WTC11 (cell line): ENCODE data around the gene USB1. TPM values are rescaled to one million over a fixed set of nuclear protein-coding genes. Genes with fewer than 3 reads are reported as not detected.
A peak's percentile ranks its signal among the peaks of the same experiment; 100 is the strongest.

Source experiments
- ATAC-seq: fragments of 200-7000 bp; cut with Tn5 transposase; 2 replicates; pipeline ENCODE4 v1.10.0; 2021; ENCODE audit warnings: mild to moderate bottlenecking, moderate library complexity
- CTCF ChIA-PET: fragments of 300-600 bp; sonication (Branson Sonifier 250); formaldehyde crosslinking; loops from one replicate; lab custom pipeline; 2021; ENCODE audit warnings: antibody characterized with exemption; lab: Charles Lee
- POLR2A ChIA-PET: fragments of 350-600 bp; sonication (Branson Sonifier 250); formaldehyde crosslinking; loops from one replicate; lab custom pipeline; 2021; ENCODE audit warnings: antibody characterized with exemption; lab: Charles Lee
- DNase-seq: peaks from one replicate; pipeline ENCODE4 v3.0.0; 2021; ENCODE audit warnings: low spot score
- H3K27ac Mint-ChIP-seq: 2 replicates; pipeline ENCODE4 v1.8.0; 2021; ENCODE audit warnings: mixed read lengths
- H3K27me3 Mint-ChIP-seq: 2 replicates; pipeline ENCODE4 v1.8.0; 2021; ENCODE audit warnings: low read depth, mild to moderate bottlenecking, moderate library complexity, mixed read lengths
- H3K36me3 Mint-ChIP-seq: 2 replicates; pipeline ENCODE4 v1.8.0; 2021; ENCODE audit warnings: mixed read lengths
- H3K4me1 Mint-ChIP-seq: 2 replicates; pipeline ENCODE4 v1.8.0; 2022; ENCODE audit warnings: mixed read lengths
- H3K4me3 Mint-ChIP-seq: 2 replicates; pipeline ENCODE4 v1.8.0; 2021; ENCODE audit warnings: mild to moderate bottlenecking, moderate library complexity, mixed read lengths
- H3K9me3 Mint-ChIP-seq: 2 replicates; pipeline ENCODE4 v1.8.0; 2021; ENCODE audit warnings: mixed read lengths
- CREB1 ChIP-seq: sonication (generic); formaldehyde crosslinking; IDR thresholded peaks from 2 replicates; pipeline ENCODE4 v1.8.0; 2023; ENCODE audit warnings: mild to moderate bottlenecking, missing genetic modification reagents
- CREM ChIP-seq: sonication (generic); formaldehyde crosslinking; IDR thresholded peaks from 2 replicates; pipeline ENCODE4 v1.8.1; 2022; ENCODE audit warnings: mild to moderate bottlenecking, missing genetic modification reagents, moderate library complexity
- GABPB1 ChIP-seq: sonication (generic); formaldehyde crosslinking; IDR thresholded peaks from 2 replicates; pipeline ENCODE4 v1.8.1; 2023; ENCODE audit warnings: mild to moderate bottlenecking, missing genetic modification reagents
- GTF2I ChIP-seq: fragments of 250-450 bp; sonication (Bioruptor Pico); conservative IDR thresholded peaks from 2 replicates; pipeline ENCODE4 v1.4.0; 2021; ENCODE audit warnings: mild to moderate bottlenecking
- KAT7 ChIP-seq: sonication (generic); formaldehyde crosslinking; IDR thresholded peaks from 2 replicates; pipeline ENCODE4 v1.8.1; 2023; ENCODE audit warnings: missing genetic modification reagents, mild to moderate bottlenecking, borderline replicate concordance
- NR2C2 ChIP-seq: sonication (generic); formaldehyde crosslinking; IDR thresholded peaks from 2 replicates; pipeline ENCODE4 v1.8.0; 2022; ENCODE audit warnings: mild to moderate bottlenecking, missing genetic modification reagents
- OVOL2 ChIP-seq: fragments of 250-450 bp; sonication (Bioruptor Pico); IDR thresholded peaks from 2 replicates; pipeline ENCODE4 v1.9.0; 2021; ENCODE audit warnings: mild to moderate bottlenecking, borderline replicate concordance
- PRRX2 ChIP-seq: fragments of 250-450 bp; sonication (Bioruptor Pico); IDR thresholded peaks from 2 replicates; pipeline ENCODE4 v1.8.0; 2021; ENCODE audit warnings: mild to moderate bottlenecking
- RORB ChIP-seq: fragments of 250-450 bp; sonication (Bioruptor Pico); IDR thresholded peaks from 2 replicates; pipeline ENCODE4 v1.9.0; 2021; ENCODE audit warnings: mild to moderate bottlenecking
- TCF7 ChIP-seq: sonication (generic); formaldehyde crosslinking; IDR thresholded peaks from 2 replicates; pipeline ENCODE4 v1.8.0; 2022; ENCODE audit warnings: mild to moderate bottlenecking, low read depth, missing genetic modification reagents, moderate library complexity
- TP53 ChIP-seq: sonication (generic); formaldehyde crosslinking; IDR thresholded peaks from 2 replicates; pipeline ENCODE4 v1.8.1; 2023; ENCODE audit warnings: mild to moderate bottlenecking, missing genetic modification reagents
- ZNF121 ChIP-seq: sonication (generic); formaldehyde crosslinking; IDR thresholded peaks from 2 replicates; pipeline ENCODE4 v1.8.0; 2023; ENCODE audit warnings: missing genetic modification reagents
- ZNF219 ChIP-seq: sonication (generic); formaldehyde crosslinking; IDR thresholded peaks from 2 replicates; pipeline ENCODE4 v1.8.0; 2023; ENCODE audit warnings: missing genetic modification reagents, mild to moderate bottlenecking, borderline replicate concordance
- ZNF263 ChIP-seq: sonication (generic); formaldehyde crosslinking; IDR thresholded peaks from 2 replicates; pipeline ENCODE4 v1.8.1; 2022; ENCODE audit warnings: low read depth, mild to moderate bottlenecking, moderate library complexity, missing genetic modification reagents
- ZNF317 ChIP-seq: sonication (generic); formaldehyde crosslinking; IDR thresholded peaks from 2 replicates; pipeline ENCODE4 v1.8.1; 2023; ENCODE audit warnings: low read depth, mild to moderate bottlenecking, moderate library complexity, missing genetic modification reagents, borderline replicate concordance
- total RNA-seq: library from RNA; stranded (reverse); gene quantifications from 3 replicates; pipeline ENCODE4 v1.2.3, GENCODE V29; 2021
- TF ChIP-seq, protein P1 (sequence below): fragments of 250-450 bp; sonication (Bioruptor Pico); IDR thresholded peaks from 2 replicates; pipeline ENCODE4 v1.9.0; 2021; ENCODE audit warnings: mild to moderate bottlenecking
- TF ChIP-seq, protein P2 (sequence below): sonication (generic); formaldehyde crosslinking; IDR thresholded peaks from 2 replicates; pipeline ENCODE4 v1.8.0; 2022; ENCODE audit warnings: mild to moderate bottlenecking, missing genetic modification reagents
- TF ChIP-seq, protein P3 (sequence below): sonication (generic); formaldehyde crosslinking; IDR thresholded peaks from 2 replicates; pipeline ENCODE4 v1.8.0; 2023; ENCODE audit warnings: missing genetic modification reagents
- TF ChIP-seq, protein P4 (sequence below): sonication (generic); formaldehyde crosslinking; IDR thresholded peaks from 2 replicates; pipeline ENCODE4 v1.8.1; 2022; ENCODE audit warnings: mild to moderate bottlenecking, moderate library complexity, missing genetic modification reagents
- TF ChIP-seq, protein P5 (sequence below): sonication (generic); formaldehyde crosslinking; IDR thresholded peaks from 2 replicates; pipeline ENCODE4 v1.8.0; 2022; ENCODE audit warnings: mild to moderate bottlenecking, missing genetic modification reagents
- TF ChIP-seq, protein P6 (sequence below): sonication (generic); formaldehyde crosslinking; IDR thresholded peaks from 2 replicates; pipeline ENCODE4 v1.8.0; 2022; ENCODE audit warnings: missing genetic modification reagents

The USB1 gene
- total RNA-seq, 1 experiment from 2014 or later, result 67.1 TPM

DNA sequence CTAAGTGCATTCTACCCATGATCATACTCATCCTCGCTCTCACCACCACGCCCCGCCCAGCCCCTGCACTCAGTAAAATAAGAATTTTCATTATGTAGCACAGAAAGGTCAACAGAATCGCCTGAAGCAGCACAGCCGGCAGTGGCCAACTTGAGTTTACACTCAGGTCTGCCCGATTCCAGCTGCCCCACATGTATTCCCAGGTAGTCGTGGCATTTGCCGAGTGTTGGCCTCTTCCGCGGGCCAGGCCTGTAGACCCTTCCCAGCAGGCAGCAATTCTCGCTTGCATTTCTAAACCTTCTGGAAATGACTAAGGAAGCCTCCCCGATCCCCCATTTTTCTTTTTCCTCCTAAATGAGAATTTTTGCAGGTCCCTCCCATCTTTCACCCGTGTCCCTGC lies 30.9 kb upstream of the USB1 start:
- ATAC-seq, result no peak
- DNase-seq, result no peak
- CTCF ChIA-PET, result interaction anchor here (1.5 to 1.8 kb wide), 3 partner anchors 25 to 194 kb away, joined by 4 to 7 read pairs (median 5); no protein-coding TSS in a partner anchor
- Mint-ChIP-seq H3K27me3 (no peaks in the 10 kb centered on the region), H3K36me3 (no peaks in the 10 kb centered on the region), H3K9me3 (no peaks in the 10 kb centered on the region), H3K4me3 (no peak overlapping the region)
- TF ChIP-seq, protein P1, sequence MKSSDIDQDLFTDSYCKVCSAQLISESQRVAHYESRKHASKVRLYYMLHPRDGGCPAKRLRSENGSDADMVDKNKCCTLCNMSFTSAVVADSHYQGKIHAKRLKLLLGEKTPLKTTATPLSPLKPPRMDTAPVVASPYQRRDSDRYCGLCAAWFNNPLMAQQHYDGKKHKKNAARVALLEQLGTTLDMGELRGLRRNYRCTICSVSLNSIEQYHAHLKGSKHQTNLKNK (CRISPR knock-in tag), result no peak
- TF ChIP-seq KAT7 (CRISPR knock-in tag) (no peak), ZNF219 (CRISPR knock-in tag) (no peak), ZNF121 (CRISPR knock-in tag) (peak; percentile 61; the same call in 1 of the 2 replicates), GABPB1 (CRISPR knock-in tag) (no peak), TCF7 (CRISPR knock-in tag) (no peak), TP53 (CRISPR knock-in tag) (no peak)
- TF ChIP-seq, protein P2, sequence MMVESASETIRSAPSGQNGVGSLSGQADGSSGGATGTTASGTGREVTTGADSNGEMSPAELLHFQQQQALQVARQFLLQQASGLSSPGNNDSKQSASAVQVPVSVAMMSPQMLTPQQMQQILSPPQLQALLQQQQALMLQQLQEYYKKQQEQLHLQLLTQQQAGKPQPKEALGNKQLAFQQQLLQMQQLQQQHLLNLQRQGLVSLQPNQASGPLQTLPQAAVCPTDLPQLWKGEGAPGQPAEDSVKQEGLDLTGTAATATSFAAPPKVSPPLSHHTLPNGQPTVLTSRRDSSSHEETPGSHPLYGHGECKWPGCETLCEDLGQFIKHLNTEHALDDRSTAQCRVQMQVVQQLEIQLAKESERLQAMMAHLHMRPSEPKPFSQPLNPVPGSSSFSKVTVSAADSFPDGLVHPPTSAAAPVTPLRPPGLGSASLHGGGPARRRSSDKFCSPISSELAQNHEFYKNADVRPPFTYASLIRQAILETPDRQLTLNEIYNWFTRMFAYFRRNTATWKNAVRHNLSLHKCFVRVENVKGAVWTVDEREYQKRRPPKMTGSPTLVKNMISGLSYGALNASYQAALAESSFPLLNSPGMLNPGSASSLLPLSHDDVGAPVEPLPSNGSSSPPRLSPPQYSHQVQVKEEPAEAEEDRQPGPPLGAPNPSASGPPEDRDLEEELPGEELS (CRISPR knock-in tag), result no peak
- TF ChIP-seq, all 79 proteins: peak for 1
- Mint-ChIP-seq H3K27ac (no peak overlapping the region), H3K4me1 (peaks cover 2% of the 10 kb centered on the region; the same call in 1 of the 2 replicates)
- POLR2A ChIA-PET, result no interaction called here

DNA sequence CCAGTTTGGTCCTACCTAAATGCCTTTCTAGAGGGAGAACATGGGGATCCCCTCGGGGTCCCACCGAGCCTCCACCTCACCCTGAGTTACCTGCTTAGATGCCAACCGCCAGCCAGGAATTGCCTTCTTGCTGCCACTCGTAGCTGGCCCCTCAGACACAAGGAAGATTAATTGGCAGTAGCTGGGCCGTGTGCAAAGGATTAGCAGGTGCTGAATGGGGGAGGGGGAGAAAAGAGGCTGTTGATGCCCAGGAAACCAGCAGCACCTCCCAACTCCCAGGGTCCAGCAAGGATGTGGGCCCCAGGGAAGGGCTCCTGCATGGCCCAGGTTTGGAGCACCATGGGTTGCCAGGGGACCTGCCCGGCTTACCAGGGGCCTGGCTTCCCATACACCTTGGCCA lies 30.2 kb upstream of the USB1 start, which contains the start of gene CNGB1:
TSS of gene CNGB1 (minus strand) at position 159 of the 400 bp plus-strand sequence. CDS start 3,842 bp downstream, outside the sequence.
- Mint-ChIP-seq H3K9me3 (no peaks in the 10 kb centered on the region), H3K36me3 (no peaks in the 10 kb centered on the region), H3K27me3 (no peaks in the 10 kb centered on the region), H3K4me3 (no peak within 1 kb of the TSS), H3K27ac (no peak within 1 kb of the TSS), H3K4me1 (peaks cover 2% of the 10 kb centered on the region; the same call in 1 of the 2 replicates)
- DNase-seq, result no peak
- no peak for TF ChIP-seq CREB1 (CRISPR knock-in tag)
- no peak for TF ChIP-seq CREM (CRISPR knock-in tag)
- TF ChIP-seq, protein P3, sequence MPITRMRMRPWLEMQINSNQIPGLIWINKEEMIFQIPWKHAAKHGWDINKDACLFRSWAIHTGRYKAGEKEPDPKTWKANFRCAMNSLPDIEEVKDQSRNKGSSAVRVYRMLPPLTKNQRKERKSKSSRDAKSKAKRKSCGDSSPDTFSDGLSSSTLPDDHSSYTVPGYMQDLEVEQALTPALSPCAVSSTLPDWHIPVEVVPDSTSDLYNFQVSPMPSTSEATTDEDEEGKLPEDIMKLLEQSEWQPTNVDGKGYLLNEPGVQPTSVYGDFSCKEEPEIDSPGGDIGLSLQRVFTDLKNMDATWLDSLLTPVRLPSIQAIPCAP, result no peak
- TF ChIP-seq NR2C2, result no peak
- TF ChIP-seq, protein P4, sequence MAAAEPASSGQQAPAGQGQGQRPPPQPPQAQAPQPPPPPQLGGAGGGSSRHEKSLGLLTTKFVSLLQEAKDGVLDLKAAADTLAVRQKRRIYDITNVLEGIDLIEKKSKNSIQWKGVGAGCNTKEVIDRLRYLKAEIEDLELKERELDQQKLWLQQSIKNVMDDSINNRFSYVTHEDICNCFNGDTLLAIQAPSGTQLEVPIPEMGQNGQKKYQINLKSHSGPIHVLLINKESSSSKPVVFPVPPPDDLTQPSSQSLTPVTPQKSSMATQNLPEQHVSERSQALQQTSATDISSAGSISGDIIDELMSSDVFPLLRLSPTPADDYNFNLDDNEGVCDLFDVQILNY (CRISPR knock-in tag), result no peak
- TF ChIP-seq OVOL2 (CRISPR knock-in tag), result no peak
- no peak for TF ChIP-seq ZNF317
- TF ChIP-seq PRRX2 (CRISPR knock-in tag), result no peak
- TF ChIP-seq ZNF263, result no peak
- TF ChIP-seq RORB (CRISPR knock-in tag), result no peak
- TF ChIP-seq GTF2I (CRISPR knock-in tag), result no peak
- TF ChIP-seq, protein P5, sequence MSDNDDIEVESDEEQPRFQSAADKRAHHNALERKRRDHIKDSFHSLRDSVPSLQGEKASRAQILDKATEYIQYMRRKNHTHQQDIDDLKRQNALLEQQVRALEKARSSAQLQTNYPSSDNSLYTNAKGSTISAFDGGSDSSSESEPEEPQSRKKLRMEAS, result no peak
- TF ChIP-seq, protein P6, sequence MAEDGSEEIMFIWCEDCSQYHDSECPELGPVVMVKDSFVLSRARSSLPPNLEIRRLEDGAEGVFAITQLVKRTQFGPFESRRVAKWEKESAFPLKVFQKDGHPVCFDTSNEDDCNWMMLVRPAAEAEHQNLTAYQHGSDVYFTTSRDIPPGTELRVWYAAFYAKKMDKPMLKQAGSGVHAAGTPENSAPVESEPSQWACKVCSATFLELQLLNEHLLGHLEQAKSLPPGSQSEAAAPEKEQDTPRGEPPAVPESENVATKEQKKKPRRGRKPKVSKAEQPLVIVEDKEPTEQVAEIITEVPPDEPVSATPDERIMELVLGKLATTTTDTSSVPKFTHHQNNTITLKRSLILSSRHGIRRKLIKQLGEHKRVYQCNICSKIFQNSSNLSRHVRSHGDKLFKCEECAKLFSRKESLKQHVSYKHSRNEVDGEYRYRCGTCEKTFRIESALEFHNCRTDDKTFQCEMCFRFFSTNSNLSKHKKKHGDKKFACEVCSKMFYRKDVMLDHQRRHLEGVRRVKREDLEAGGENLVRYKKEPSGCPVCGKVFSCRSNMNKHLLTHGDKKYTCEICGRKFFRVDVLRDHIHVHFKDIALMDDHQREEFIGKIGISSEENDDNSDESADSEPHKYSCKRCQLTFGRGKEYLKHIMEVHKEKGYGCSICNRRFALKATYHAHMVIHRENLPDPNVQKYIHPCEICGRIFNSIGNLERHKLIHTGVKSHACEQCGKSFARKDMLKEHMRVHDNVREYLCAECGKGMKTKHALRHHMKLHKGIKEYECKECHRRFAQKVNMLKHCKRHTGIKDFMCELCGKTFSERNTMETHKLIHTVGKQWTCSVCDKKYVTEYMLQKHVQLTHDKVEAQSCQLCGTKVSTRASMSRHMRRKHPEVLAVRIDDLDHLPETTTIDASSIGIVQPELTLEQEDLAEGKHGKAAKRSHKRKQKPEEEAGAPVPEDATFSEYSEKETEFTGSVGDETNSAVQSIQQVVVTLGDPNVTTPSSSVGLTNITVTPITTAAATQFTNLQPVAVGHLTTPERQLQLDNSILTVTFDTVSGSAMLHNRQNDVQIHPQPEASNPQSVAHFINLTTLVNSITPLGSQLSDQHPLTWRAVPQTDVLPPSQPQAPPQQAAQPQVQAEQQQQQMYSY (CRISPR knock-in tag), result no peak
- no peak for ATAC-seq
- POLR2A ChIA-PET, result no interaction called here
- CTCF ChIA-PET, result interaction anchor here (1.5 to 1.8 kb wide), 3 partner anchors 49 to 195 kb away, joined by 3 to 7 read pairs (median 5); no protein-coding TSS in a partner anchor
